ENCODE measurements around the gene TRAF3IP1.

Gene TRAF3IP1

GRCh38 chr2:238344517-238344916, 24.2 kb downstream of the TRAF3IP1 start:
- no peak for DNase-seq (ENCODE audit: low read depth)
- TF ChIP-seq, protein P1, sequence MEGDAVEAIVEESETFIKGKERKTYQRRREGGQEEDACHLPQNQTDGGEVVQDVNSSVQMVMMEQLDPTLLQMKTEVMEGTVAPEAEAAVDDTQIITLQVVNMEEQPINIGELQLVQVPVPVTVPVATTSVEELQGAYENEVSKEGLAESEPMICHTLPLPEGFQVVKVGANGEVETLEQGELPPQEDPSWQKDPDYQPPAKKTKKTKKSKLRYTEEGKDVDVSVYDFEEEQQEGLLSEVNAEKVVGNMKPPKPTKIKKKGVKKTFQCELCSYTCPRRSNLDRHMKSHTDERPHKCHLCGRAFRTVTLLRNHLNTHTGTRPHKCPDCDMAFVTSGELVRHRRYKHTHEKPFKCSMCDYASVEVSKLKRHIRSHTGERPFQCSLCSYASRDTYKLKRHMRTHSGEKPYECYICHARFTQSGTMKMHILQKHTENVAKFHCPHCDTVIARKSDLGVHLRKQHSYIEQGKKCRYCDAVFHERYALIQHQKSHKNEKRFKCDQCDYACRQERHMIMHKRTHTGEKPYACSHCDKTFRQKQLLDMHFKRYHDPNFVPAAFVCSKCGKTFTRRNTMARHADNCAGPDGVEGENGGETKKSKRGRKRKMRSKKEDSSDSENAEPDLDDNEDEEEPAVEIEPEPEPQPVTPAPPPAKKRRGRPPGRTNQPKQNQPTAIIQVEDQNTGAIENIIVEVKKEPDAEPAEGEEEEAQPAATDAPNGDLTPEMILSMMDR (IDR thresholded peaks at IDR 0.05; ENCODE audit: low read depth, low read length, missing control alignments) = no peak
- H3K4me3 ChIP-seq (ENCODE audit: low read depth, low read length) = no peak overlapping the region

- TF ChIP-seq, protein P1 (IDR thresholded peaks at IDR 0.05; ENCODE audit: low read depth, low read length, missing control alignments) = no peak
- no peak for DNase-seq (ENCODE audit: low read depth)
- H3K4me3 ChIP-seq (ENCODE audit: low read depth, low read length) = no peak overlapping the region
These were observed 25.1 kb downstream of the TRAF3IP1 start for GRCh38 chr2:238345297-238345968.

GRCh38 chr2:238346544-238346943, 26.2 kb downstream of the TRAF3IP1 start:
- H3K4me3 ChIP-seq (ENCODE audit: low read depth, low read length) = no peak overlapping the region
- TF ChIP-seq, protein P1 (IDR thresholded peaks at IDR 0.05; ENCODE audit: low read depth, low read length, missing control alignments) = no peak
- no peak for DNase-seq (ENCODE audit: low read depth)

GRCh38 chr2:238350150-238350897, 30.0 kb downstream of the TRAF3IP1 start:
- H3K4me3 ChIP-seq (ENCODE audit: low read depth, low read length) = no peak overlapping the region
- TF ChIP-seq, protein P1 (IDR thresholded peaks at IDR 0.05; ENCODE audit: low read depth, low read length, missing control alignments) = no peak
- DNase-seq (ENCODE audit: low read depth) = no peak

GRCh38 chr2:238351315-238351714, 31.0 kb downstream of the TRAF3IP1 start:
- TF ChIP-seq, protein P1 (IDR thresholded peaks at IDR 0.05; ENCODE audit: low read depth, low read length, missing control alignments) = no peak
- no peak for DNase-seq (ENCODE audit: low read depth)
- no peak overlapping the region for H3K4me3 ChIP-seq (ENCODE audit: low read depth, low read length)

DNA sequence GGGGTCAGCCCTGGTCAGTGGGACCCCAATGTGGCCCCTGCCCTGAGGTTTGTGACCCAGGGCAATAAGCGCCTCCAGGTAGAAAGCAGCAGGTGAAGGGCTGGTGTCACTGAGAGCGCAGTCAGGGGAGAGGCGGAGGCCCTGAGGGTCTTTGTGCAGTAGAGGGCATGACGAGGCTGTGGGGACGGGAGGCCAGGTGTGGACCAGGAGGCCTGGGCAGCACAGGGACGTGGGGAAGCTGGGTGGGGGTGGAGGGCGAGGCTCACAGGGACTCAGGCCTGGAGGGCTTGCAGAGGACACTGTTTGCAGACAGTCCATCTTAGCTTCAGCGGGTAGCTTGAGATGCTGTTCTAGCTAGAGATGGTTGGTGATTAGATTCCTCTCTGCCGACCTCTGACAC, 32.0 kb downstream of the TRAF3IP1 start:
- no peak overlapping the region for H3K4me3 ChIP-seq (ENCODE audit: low read depth, low read length)
- DNase-seq (ENCODE audit: low read depth) = no peak
- TF ChIP-seq, protein P1 (IDR thresholded peaks at IDR 0.05; ENCODE audit: low read depth, low read length, missing control alignments) = no peak
